Natural killer cell (primary cell): Measurements from ENCODE around the gene CD300C. TPM values are rescaled to one million over a fixed set of nuclear protein-coding genes. Genes with fewer than 3 reads are reported as not detected.

Experiments used
- ATAC-seq, 3 donors: fragments of 150-1000 bp in 2 of 3; fragments of 200-7000 bp in 1 of 3; cut with Tn5 transposase; 1 replicate in 1 of 3; 2 replicates in 2 of 3; pipeline ENCODE4 v1.10.0; 2021; ENCODE audit warnings: mild to moderate bottlenecking in 2 of 3, moderate library complexity in 2 of 3
- DNase-seq, 2 donors: peaks; one replicate each; pipeline versions ENCODE4 v3.0.0 to v3.0.0-alpha.2; 2013 to 2021; ENCODE audit warnings: mixed read lengths in 1 of 2
- H3K27ac ChIP-seq: one replicate; pipeline ENCODE4 v1.5.1; 2013; ENCODE audit warnings: mild to moderate bottlenecking, low read length
- H3K27me3 ChIP-seq: one replicate; pipeline ENCODE4 v1.6.1; 2013; ENCODE audit warnings: low read length; ENCODE audit not compliant: control insufficient read depth, insufficient read depth
- H3K36me3 ChIP-seq: one replicate; pipeline ENCODE4 v1.6.1; 2013; ENCODE audit warnings: low read length; ENCODE audit not compliant: control insufficient read depth, insufficient read depth
- H3K4me1 ChIP-seq: one replicate; pipeline ENCODE4 v1.6.1; 2013; ENCODE audit warnings: low read length; ENCODE audit not compliant: control insufficient read depth, insufficient read depth
- H3K4me3 ChIP-seq: one replicate; pipeline ENCODE4 v1.5.1; 2013; ENCODE audit warnings: low read length
- H3K9me3 ChIP-seq: one replicate; pipeline ENCODE4 v1.6.1; 2013; ENCODE audit warnings: low read length; ENCODE audit not compliant: control insufficient read depth, insufficient read depth
- H3K27ac Mint-ChIP-seq, 2 donors: one replicate each; pipeline ENCODE4 v1.8.0; 2022; ENCODE audit warnings: mild to moderate bottlenecking in 2 of 2, mixed read lengths in 2 of 2, moderate library complexity in 1 of 2
- H3K27me3 Mint-ChIP-seq, 2 donors: one replicate each; pipeline ENCODE4 v1.8.0; 2022; ENCODE audit warnings: low read depth in 2 of 2, mixed read lengths in 2 of 2
- H3K36me3 Mint-ChIP-seq: one replicate; pipeline ENCODE4 v1.8.0; 2022; ENCODE audit warnings: mixed read lengths
- H3K4me1 Mint-ChIP-seq, 2 donors: one replicate each; pipeline ENCODE4 v1.8.0; 2022; ENCODE audit warnings: mixed read lengths in 2 of 2
- H3K4me3 Mint-ChIP-seq: one replicate; pipeline ENCODE4 v1.8.0; 2022; ENCODE audit warnings: mild to moderate bottlenecking, moderate library complexity, mixed read lengths
- H3K9me3 Mint-ChIP-seq, 2 donors: one replicate each; pipeline ENCODE4 v1.8.0; 2022; ENCODE audit warnings: mixed read lengths in 2 of 2
- WGBS: methylation state at CpG from one replicate; pipeline ENCODE4 v1.1.7; 2013; ENCODE audit warnings: missing lambda C conversion rate; ENCODE audit not compliant: insufficient coverage; 5-methylcytosine and 5-hydroxymethylcytosine counted together
- intact Hi-C: fragments of 100-400 bp; cut with micrococcal nuclease; formaldehyde crosslinking; loops from one replicate; pipeline ENCODE4 v1.14.2; 2022
- total RNA-seq, 4 donors: library from RNA; stranded (reverse); fragments of 120-200 nt in 1 of 4; gene quantifications; one replicate each; pipeline versions ENCODE4 v1.2.3 to v1.2.4, GENCODE V29; 2013 to 2022
- TF ChIP-seq, protein P1 (sequence below): fragments of 200-600 bp; IDR thresholded peaks from one replicate; pipeline ENCODE4 v1.8.0; 2022; ENCODE audit warnings: antibody characterized with exemption

CD300C gene
- total RNA-seq, 3 donors from 2014 or later (not counting 1 experiment from before 2014, with no cell fraction given): 4.3 to 7.6 (median 6.9) TPM

DNA sequence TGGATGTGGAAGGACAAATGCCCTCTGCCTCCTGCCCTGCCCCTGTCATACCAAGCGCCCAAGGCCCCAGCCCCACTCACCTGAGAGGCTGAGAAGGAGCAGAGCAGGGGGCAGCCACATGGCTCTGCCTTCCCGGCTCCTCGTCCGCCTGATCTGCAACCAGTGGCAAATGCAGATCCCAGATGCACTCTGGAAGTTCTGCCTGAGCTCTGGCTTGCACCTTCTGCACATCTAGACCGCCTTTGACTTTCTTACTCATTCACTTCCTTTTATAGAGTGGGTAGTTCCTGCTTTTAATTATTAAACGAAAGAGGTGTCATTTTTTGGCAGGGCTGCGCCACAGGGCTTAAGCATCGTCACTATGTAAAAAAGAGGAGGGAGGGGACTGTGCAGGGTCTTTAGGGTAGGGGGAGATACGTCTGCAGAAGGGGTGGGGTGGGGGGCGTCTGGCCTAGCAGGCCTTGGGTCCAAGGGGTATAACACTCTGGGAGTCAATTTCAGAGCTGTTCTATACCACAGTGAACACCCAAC lies 14.6 kb downstream of the CD300C start, which contains the start of gene CD300LB:
TSS of gene CD300LB (minus strand) at position 245 of the 531 bp plus-strand sequence. CDS start at position 120, 125 bp downstream.
- intact Hi-C loops: loop anchor here (5.0 kb wide), 1 partner anchor 329 kb away; the partner anchor contains the start of gene RPL38
- WGBS: 60% methylated on average over 10 of the region's 10 CpGs
- H3K4me3 Mint-ChIP-seq: peak within 1 kb of the TSS; percentile 88

DNA sequence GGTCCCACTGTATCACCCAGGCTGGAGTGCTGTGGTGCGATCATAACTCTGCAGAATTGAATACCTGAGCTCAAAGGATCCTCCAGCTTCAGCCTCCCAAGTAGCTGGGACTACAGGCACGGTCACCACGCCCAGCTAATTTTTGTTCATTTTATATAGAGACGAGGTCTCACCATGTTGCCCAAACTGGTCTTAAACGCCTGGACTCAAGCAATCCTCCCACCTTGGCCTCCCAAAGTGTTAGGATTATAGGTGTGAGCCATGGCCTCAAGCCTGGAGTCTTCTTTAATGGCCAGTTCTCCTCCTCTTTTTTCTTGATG lies 15.1 kb downstream of the CD300C start:
- Mint-ChIP-seq H3K4me1 (peaks cover 34 to 41% of the 10 kb centered on the region in 2 donors), H3K4me3 (peak overlapping the region; percentile 88), H3K36me3 (no peaks in the 10 kb centered on the region), H3K27me3 (no peaks in the 10 kb centered on the region), H3K9me3 (no peaks in the 10 kb centered on the region), H3K27ac (peak overlapping the region; percentile 69 to 89)
- peaks cover 27% of the 10 kb centered on the region for H3K4me1 ChIP-seq
- no peak overlapping the region for H3K4me3 ChIP-seq
- 97% methylated on average over 5 of the region's 5 CpGs for WGBS
- intact Hi-C loops: loop anchor here (5.0 kb wide), 1 partner anchor 328 kb away; the partner anchor contains the start of gene RPL38
- ATAC-seq (no peak), DNase-seq (no peak)
- no peaks in the 10 kb centered on the region for H3K9me3 ChIP-seq
- H3K27me3 ChIP-seq: no peaks in the 10 kb centered on the region
- no peak overlapping the region for H3K27ac ChIP-seq
- TF ChIP-seq, protein P1, sequence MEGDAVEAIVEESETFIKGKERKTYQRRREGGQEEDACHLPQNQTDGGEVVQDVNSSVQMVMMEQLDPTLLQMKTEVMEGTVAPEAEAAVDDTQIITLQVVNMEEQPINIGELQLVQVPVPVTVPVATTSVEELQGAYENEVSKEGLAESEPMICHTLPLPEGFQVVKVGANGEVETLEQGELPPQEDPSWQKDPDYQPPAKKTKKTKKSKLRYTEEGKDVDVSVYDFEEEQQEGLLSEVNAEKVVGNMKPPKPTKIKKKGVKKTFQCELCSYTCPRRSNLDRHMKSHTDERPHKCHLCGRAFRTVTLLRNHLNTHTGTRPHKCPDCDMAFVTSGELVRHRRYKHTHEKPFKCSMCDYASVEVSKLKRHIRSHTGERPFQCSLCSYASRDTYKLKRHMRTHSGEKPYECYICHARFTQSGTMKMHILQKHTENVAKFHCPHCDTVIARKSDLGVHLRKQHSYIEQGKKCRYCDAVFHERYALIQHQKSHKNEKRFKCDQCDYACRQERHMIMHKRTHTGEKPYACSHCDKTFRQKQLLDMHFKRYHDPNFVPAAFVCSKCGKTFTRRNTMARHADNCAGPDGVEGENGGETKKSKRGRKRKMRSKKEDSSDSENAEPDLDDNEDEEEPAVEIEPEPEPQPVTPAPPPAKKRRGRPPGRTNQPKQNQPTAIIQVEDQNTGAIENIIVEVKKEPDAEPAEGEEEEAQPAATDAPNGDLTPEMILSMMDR: no peak
- H3K36me3 ChIP-seq: no peaks in the 10 kb centered on the region

More for the DNA sequence above, 14.6 kb downstream of the CD300C start, which contains the start of gene CD300LB:
- H3K27ac ChIP-seq: peak within 1 kb of the TSS; percentile 46
- DNase-seq (no peak), ATAC-seq (peak in 1 of 3 donors; percentile 25)
- H3K36me3 ChIP-seq: no peaks in the 10 kb centered on the region
- Mint-ChIP-seq H3K4me1 (peaks cover 34 to 39% of the 10 kb centered on the region in 2 donors), H3K9me3 (no peaks in the 10 kb centered on the region), H3K27ac (peak within 1 kb of the TSS; percentile 69 to 89), H3K27me3 (no peaks in the 10 kb centered on the region), H3K36me3 (no peaks in the 10 kb centered on the region)
- H3K9me3 ChIP-seq: no peaks in the 10 kb centered on the region
- peaks cover 27% of the 10 kb centered on the region for H3K4me1 ChIP-seq
- H3K27me3 ChIP-seq: no peaks in the 10 kb centered on the region
- TF ChIP-seq, protein P1: no peak
- peak within 1 kb of the TSS; percentile 47 for H3K4me3 ChIP-seq

DNA sequence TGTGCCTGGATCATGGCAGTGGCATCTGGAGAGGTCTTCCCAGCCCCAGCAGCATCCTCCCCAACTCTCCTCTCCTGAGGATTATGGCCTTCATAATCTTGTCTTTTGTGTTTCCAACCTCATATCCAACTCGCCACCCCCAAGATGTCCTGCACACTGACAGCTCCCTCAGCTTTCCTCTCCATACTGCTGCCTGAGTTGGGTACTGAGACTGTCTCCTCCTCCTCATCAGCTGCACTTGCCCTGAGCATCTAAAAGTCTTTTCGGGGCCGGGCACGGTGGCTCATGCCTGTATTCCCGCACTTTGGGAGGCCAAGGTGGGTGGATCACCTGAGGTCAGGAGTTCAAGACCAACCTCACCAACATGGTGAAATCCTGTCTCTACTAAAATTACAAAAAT lies 16.7 kb downstream of the CD300C start:
- Mint-ChIP-seq H3K27me3 (no peaks in the 10 kb centered on the region), H3K4me3 (no peak overlapping the region), H3K9me3 (no peaks in the 10 kb centered on the region), H3K4me1 (peaks cover 34 to 51% of the 10 kb centered on the region in 2 donors), H3K27ac (no peak overlapping the region), H3K36me3 (no peaks in the 10 kb centered on the region)
- Histone ChIP-seq H3K27ac (no peak overlapping the region), H3K9me3 (no peaks in the 10 kb centered on the region), H3K4me3 (no peak overlapping the region), H3K4me1 (peaks cover 27% of the 10 kb centered on the region), H3K36me3 (no peaks in the 10 kb centered on the region), H3K27me3 (no peaks in the 10 kb centered on the region)
- TF ChIP-seq, protein P1: no peak
- 92% methylated on average over 5 of the region's 5 CpGs for WGBS
- ATAC-seq: no peak
- DNase-seq: no peak
- intact Hi-C loops: no loop called here
